HCT116 (cell line): Measurements from ENCODE around the gene CIITA. TPM values are rescaled to one million over a fixed set of nuclear protein-coding genes. Genes with fewer than 3 reads are reported as not detected.
"Not testable (repeated sequence)": the region's sequence is repeated elsewhere in the genome, so short reads cannot be mapped to it uniquely, and the experiment has no call there.

Experiments used
- ATAC-seq: fragments of 200-7000 bp; cut with Tn5 transposase; 2 replicates; pipeline ENCODE4 v1.9.1; 2020; ENCODE audit warnings: mild to moderate bottlenecking, moderate library complexity
- BruUV-seq: library from RNA; stranded (reverse); fragments of 400-500 nt; replicated peaks from 2 replicates; lab custom pipeline; 2021; lab: Mats Ljungman, UMichigan
- CTCF ChIA-PET: fragments of 300-600 bp; sonication (Branson Sonifier 250); formaldehyde crosslinking; loops from one replicate; lab custom pipeline; 2021; ENCODE audit warnings: antibody characterized with exemption; lab: Charles Lee
- POLR2A ChIA-PET: fragments of 300-600, 350-600 bp; sonication (Branson Sonifier 250); formaldehyde crosslinking; loops from one replicate; lab custom pipeline; 2021; ENCODE audit warnings: antibody characterized with exemption; lab: Charles Lee
- RAD21 ChIA-PET, 2 experiments: fragments of 300-600 bp; sonication (Branson Sonifier 250); formaldehyde crosslinking; loops; one replicate each; lab custom pipeline; 2023; ENCODE audit warnings: low total read pairs in 2 of 2; ENCODE audit not compliant: uncharacterized antibody in 2 of 2, unreplicated experiment in 2 of 2, low non-redundant PET in 1 of 2; lab: Charles Lee
- DNase-seq: peaks from one replicate; pipeline ENCODE4 v3.0.0-alpha.2; 2010; ENCODE audit warnings: low read depth, low spot score
- H2AFZ ChIP-seq: fragments of 200-600 bp; shearing (Covaris generic), sonication (generic); 2 replicates; pipeline ENCODE4 v1.6.1; 2017; ENCODE audit warnings: low read depth, mixed run types, mixed read lengths, antibody characterized with exemption, low read length; ENCODE audit not compliant: poor library complexity, severe bottlenecking
- H3K27ac ChIP-seq: 2 replicates; pipeline ENCODE4 v1.5.1; 2012; ENCODE audit warnings: low read depth, low read length
- H3K27me3 ChIP-seq: fragments of 200-600 bp; sonication (generic); 2 replicates; pipeline ENCODE4 v1.6.1; 2016; ENCODE audit warnings: mixed run types, low read length, mixed read lengths; ENCODE audit not compliant: insufficient read depth
- H3K36me3 ChIP-seq, 2 experiments: fragments of 200-500 bp in 1 of 2; fragments of 200-600 bp in 1 of 2; sonication (Bioruptor generic) in 1 of 2; sonication (generic) in 1 of 2; 2 replicates each; pipeline versions ENCODE4 v1.5.1 to v1.6.1; 2014 to 2016; ENCODE audit warnings: low read length in 2 of 2, inconsistent platforms in 1 of 2, mixed read lengths in 1 of 2, mixed run types in 1 of 2; ENCODE audit not compliant: insufficient read depth in 2 of 2, control insufficient read depth in 1 of 2
- H3K4me1 ChIP-seq, 2 experiments: fragments of 200-600 bp in 1 of 2; sonication (generic) in 1 of 2; 2 replicates each; pipeline versions ENCODE4 v1.5.1 to v1.6.1; 2012 to 2017; ENCODE audit warnings: low read length in 2 of 2, inconsistent platforms in 1 of 2, mild to moderate bottlenecking in 1 of 2, mixed read lengths in 1 of 2, mixed run types in 1 of 2, moderate library complexity in 1 of 2; ENCODE audit not compliant: insufficient read depth in 2 of 2, control insufficient read depth in 1 of 2
- H3K4me2 ChIP-seq: fragments of 200-600 bp; sonication (generic); 2 replicates; pipeline ENCODE4 v1.6.1; 2017; ENCODE audit warnings: mixed run types, low read length, mixed read lengths
- H3K4me3 ChIP-seq, 2 experiments: fragments of 200-600 bp in 1 of 2; sonication (generic) in 1 of 2; replicated peaks in 1 of 2; 2 replicates each; pipeline ENCODE4 v1.5.1; 2011 to 2016; ENCODE audit warnings: low read length in 2 of 2, control low read depth in 1 of 2, low read depth in 1 of 2, mild to moderate bottlenecking in 1 of 2, mixed read lengths in 1 of 2, mixed run types in 1 of 2
- H3K79me2 ChIP-seq: fragments of 200-600 bp; sonication (generic); 2 replicates; pipeline ENCODE4 v1.6.1; 2017; ENCODE audit warnings: mild to moderate bottlenecking, mixed run types, low read length, moderate library complexity, mixed read lengths; ENCODE audit not compliant: insufficient read depth
- H3K9ac ChIP-seq: fragments of 200-600 bp; sonication (generic); 2 replicates; pipeline ENCODE4 v1.6.1; 2016; ENCODE audit warnings: low read length, mixed read lengths
- H3K9me2 ChIP-seq: fragments of 200-600 bp; sonication (generic), shearing (Covaris generic); 2 replicates; pipeline ENCODE4 v1.6.1; 2017; ENCODE audit warnings: mixed run types, mild to moderate bottlenecking, moderate library complexity; ENCODE audit not compliant: insufficient read depth
- H3K9me3 ChIP-seq, 2 experiments: fragments of 200-500 bp in 1 of 2; fragments of 200-600 bp in 1 of 2; sonication (Bioruptor generic) in 1 of 2; sonication (generic) in 1 of 2; 2 replicates each; pipeline ENCODE4 v1.6.1; 2014 to 2017; ENCODE audit warnings: low read length in 2 of 2, mixed read lengths in 2 of 2, inconsistent platforms in 1 of 2, low read depth in 1 of 2, mild to moderate bottlenecking in 1 of 2, mixed run types in 1 of 2, moderate library complexity in 1 of 2; ENCODE audit not compliant: control insufficient read depth in 1 of 2, insufficient read depth in 1 of 2
- H4K20me1 ChIP-seq: fragments of 200-600 bp; sonication (generic), shearing (Covaris generic); 2 replicates; pipeline ENCODE4 v1.6.1; 2017; ENCODE audit warnings: mixed run types, mild to moderate bottlenecking, moderate library complexity; ENCODE audit not compliant: insufficient read depth
- CEBPB ChIP-seq: IDR thresholded peaks from 2 replicates; pipeline ENCODE4 v1.6.1; 2012; ENCODE audit warnings: low read depth
- CTCF ChIP-seq, 3 experiments: fragments of 200-600 bp in 1 of 3; sonication (generic) in 1 of 3; IDR thresholded peaks in 2 of 3; conservative IDR thresholded peaks in 1 of 3; 2 replicates each; pipeline ENCODE4 v1.5.1; 2012 to 2017; ENCODE audit warnings: low read depth in 2 of 3, low read length in 2 of 3, antibody characterized with exemption in 1 of 3, borderline replicate concordance in 1 of 3, control low read depth in 1 of 3, mild to moderate bottlenecking in 1 of 3, mixed read lengths in 1 of 3, mixed run types in 1 of 3, moderate library complexity in 1 of 3; ENCODE audit not compliant: insufficient read depth in 1 of 3
- intact Hi-C: fragments of 100-400 bp; cut with micrococcal nuclease; formaldehyde crosslinking; loops from 2 replicates; pipeline ENCODE4 v1.10.0; 2022
- total RNA-seq: library from RNA; stranded (reverse); gene quantifications from one replicate; pipeline ENCODE4 v1.2.1, GENCODE V29; 2021; ENCODE audit not compliant: unreplicated experiment

CIITA gene
- total RNA-seq, 1 experiment from 2014 or later, result 0.25 TPM

GRCh38 chr16:10830240-10830639, 46.8 kb upstream of the CIITA start:
- POLR2A ChIA-PET, H3K36me3 ChIP-seq, CTCF ChIA-PET, H3K9ac ChIP-seq, H3K4me2 ChIP-seq, H3K9me2 ChIP-seq, H3K27me3 ChIP-seq, RAD21 ChIA-PET, H3K9me3 ChIP-seq, H3K4me1 ChIP-seq, H4K20me1 ChIP-seq, DNase-seq, H3K27ac ChIP-seq, H2AFZ ChIP-seq, H3K79me2 ChIP-seq, H3K4me3 ChIP-seq, ATAC-seq, BruUV-seq, intact Hi-C loops: not testable (repeated sequence)

GRCh38 chr16:10831894-10832886, 44.8 kb upstream of the CIITA start:
- H3K4me1 ChIP-seq, result peaks cover 0 to 3% of the 10 kb centered on the region in 2 experiments; a peak in 2 of 4 replicates
- H3K36me3 ChIP-seq, result no peaks in the 10 kb centered on the region
- intact Hi-C loops, result no loop called here
- no peaks in the 10 kb centered on the region for H4K20me1 ChIP-seq
- CTCF ChIA-PET, result no interaction called here
- H3K4me3 ChIP-seq, result no peak overlapping the region
- H2AFZ ChIP-seq, result no peak overlapping the region
- no peak for DNase-seq
- no TSS peak for BruUV-seq
- no peaks in the 10 kb centered on the region for H3K79me2 ChIP-seq
- H3K27ac ChIP-seq, result no peak overlapping the region
- TF ChIP-seq CEBPB (no peak), CTCF (IDR thresholded peaks at IDR 0.05 in 2 of 3, conservative IDR thresholded peaks at IDR 0.05 in 1 of 3; ENCODE audit: borderline replicate concordance in 1 of 3, insufficient read depth in 1 of 3, low read depth in 2 of 3, low read length in 2 of 3) (no peak)
- TF ChIP-seq, all 23 proteins: peak for 0
- ChIA-PET POLR2A (no interaction called here), RAD21 (no interaction called here)
- Histone ChIP-seq H3K9me3 (no peaks in the 10 kb centered on the region), H3K4me2 (no peak overlapping the region), H3K9ac (no peak overlapping the region), H3K9me2 (no peaks in the 10 kb centered on the region), H3K27me3 (no peaks in the 10 kb centered on the region)
- ATAC-seq, result no peak
